H1 (cell line): ENCODE measurements around the gene PILRB. TPM values are rescaled to one million over a fixed set of nuclear protein-coding genes. Genes with fewer than 3 reads are reported as not detected.
"Not testable (repeated sequence)": the region's sequence is repeated elsewhere in the genome, so short reads cannot be mapped to it uniquely, and the experiment has no call there.

Source experiments
- CTCF ChIA-PET: fragments of 300-600 bp; sonication (Branson Sonifier 250); formaldehyde crosslinking; loops from one replicate; lab custom pipeline; 2021; ENCODE audit not compliant: partially characterized antibody; lab: Charles Lee
- POLR2A ChIA-PET: fragments of 300-600 bp; sonication (Branson Sonifier 250); formaldehyde crosslinking; loops from one replicate; lab custom pipeline; 2021; ENCODE audit warnings: inconsistent platforms; ENCODE audit not compliant: partially characterized antibody; lab: Charles Lee
- DNase-seq, 2 experiments: peaks; one replicate each; pipeline versions ENCODE4 v3.0.0 to v3.0.0-alpha.2; 2010 to 2022; ENCODE audit warnings: low spot score in 2 of 2, low read depth in 1 of 2, mixed read lengths in 1 of 2
- FAIRE-seq: peaks from 2 replicates; lab custom pipeline; 2011; peaks lifted over from hg19 to GRCh38; lab: Jason Lieb, UNC
- H2AFZ ChIP-seq: 2 replicates; pipeline ENCODE4 v1.8.1; 2012; ENCODE audit warnings: low read length, inconsistent platforms
- H2AK5ac ChIP-seq: 2 replicates; pipeline ENCODE4 v1.6.1; 2013; ENCODE audit warnings: low read depth, low read length
- H2BK120ac ChIP-seq: replicated peaks from 2 replicates; pipeline ENCODE3; 2013; ENCODE audit warnings: low read depth, low read length, inconsistent platforms
- H2BK12ac ChIP-seq: 2 replicates; pipeline ENCODE4 v1.6.1; 2013; ENCODE audit warnings: low read depth, low read length
- H2BK15ac ChIP-seq: 2 replicates; pipeline ENCODE4 v1.6.1; 2013; ENCODE audit warnings: low read length
- H2BK20ac ChIP-seq: 2 replicates; pipeline ENCODE4 v1.6.1; 2013; ENCODE audit warnings: low read length
- H2BK5ac ChIP-seq: 2 replicates; pipeline ENCODE4 v1.6.1; 2013; ENCODE audit warnings: low read depth, low read length
- H3K14ac ChIP-seq: 2 replicates; pipeline ENCODE4 v1.6.1; 2013; ENCODE audit warnings: inconsistent platforms; ENCODE audit not compliant: insufficient read length
- H3K18ac ChIP-seq: 2 replicates; pipeline ENCODE4 v1.6.1; 2013; ENCODE audit warnings: low read length; ENCODE audit errors: extremely low read depth
- H3K23ac ChIP-seq: 2 replicates; pipeline ENCODE4 v1.6.1; 2013; ENCODE audit warnings: inconsistent platforms; ENCODE audit not compliant: insufficient read length
- H3K23me2 ChIP-seq: 2 replicates; pipeline ENCODE4 v1.6.1; 2013; ENCODE audit warnings: low read depth, low read length
- H3K27ac ChIP-seq: 2 replicates; pipeline ENCODE4 v1.6.1; 2011; ENCODE audit warnings: low read depth, low read length, inconsistent platforms
- H3K27me3 ChIP-seq, 4 experiments: replicated peaks in 1 of 4; 1 replicate in 1 of 4; 2 replicates in 3 of 4; pipeline versions ENCODE4 v1.6.1 to v1.8.1; 2011 to 2013; ENCODE audit warnings: low read length in 3 of 4, mild to moderate bottlenecking in 3 of 4, inconsistent platforms in 2 of 4, mixed read lengths in 2 of 4, moderate library complexity in 1 of 4; ENCODE audit not compliant: control insufficient read depth in 3 of 4, insufficient read depth in 3 of 4; ENCODE audit errors: extremely low read depth in 1 of 4
- H3K36me3 ChIP-seq, 4 experiments: 2 replicates each; pipeline versions ENCODE4 v1.6.1 to v1.8.1; 2011 to 2013; ENCODE audit warnings: mild to moderate bottlenecking in 4 of 4, low read length in 3 of 4, moderate library complexity in 2 of 4, control low read depth in 1 of 4, inconsistent platforms in 1 of 4; ENCODE audit not compliant: insufficient read depth in 4 of 4, control insufficient read depth in 2 of 4
- H3K4ac ChIP-seq: replicated peaks from 2 replicates; pipeline ENCODE3; 2013; ENCODE audit warnings: low read length, low read depth, mixed read lengths, inconsistent platforms; ENCODE audit not compliant: insufficient read length
- H3K4me1 ChIP-seq, 4 experiments: replicated peaks in 1 of 4; 1 replicate in 1 of 4; 2 replicates in 3 of 4; pipeline versions ENCODE4 v1.6.1 to v1.8.1; 2011 to 2013; ENCODE audit warnings: low read length in 3 of 4, inconsistent platforms in 2 of 4, mixed read lengths in 1 of 4; ENCODE audit not compliant: insufficient read depth in 4 of 4, control insufficient read depth in 3 of 4
- H3K4me2 ChIP-seq, 2 experiments: 2 replicates each; pipeline versions ENCODE4 v1.6.1 to v1.8.1; 2011 to 2013; ENCODE audit warnings: low read depth in 2 of 2, low read length in 2 of 2, control low read depth in 1 of 2, inconsistent platforms in 1 of 2, mild to moderate bottlenecking in 1 of 2; ENCODE audit not compliant: insufficient read depth in 1 of 2
- H3K4me3 ChIP-seq, 4 experiments: fragments of 200-600, 300-600 bp in 1 of 4; sonication (generic), shearing (Covaris generic), sonication (Bioruptor Twin) in 1 of 4; 2 replicates each; pipeline versions ENCODE4 v1.5.1 to v1.8.1; 2011 to 2016; ENCODE audit warnings: low read length in 4 of 4, low read depth in 3 of 4, control low read depth in 2 of 4, inconsistent platforms in 2 of 4, mild to moderate bottlenecking in 2 of 4, mixed read lengths in 1 of 4, moderate library complexity in 1 of 4; ENCODE audit not compliant: insufficient read depth in 2 of 4; ENCODE audit errors: extremely low read depth in 1 of 4
- H3K56ac ChIP-seq: replicated peaks from 2 replicates; pipeline ENCODE3; 2013; ENCODE audit warnings: low read depth, mild to moderate bottlenecking, mixed read lengths, low read length, inconsistent platforms; ENCODE audit not compliant: insufficient read length
- H3K79me1 ChIP-seq: 2 replicates; pipeline ENCODE4 v1.6.1; 2013; ENCODE audit warnings: low read depth, low read length, control low read depth
- H3K79me2 ChIP-seq, 2 experiments: 2 replicates each; pipeline versions ENCODE4 v1.6.1 to v1.8.1; 2012 to 2013; ENCODE audit warnings: low read length in 2 of 2, mild to moderate bottlenecking in 2 of 2, inconsistent platforms in 1 of 2; ENCODE audit not compliant: insufficient read depth in 2 of 2, control insufficient read depth in 1 of 2
- H3K9ac ChIP-seq, 4 experiments: replicated peaks in 1 of 4; 1 replicate in 1 of 4; 2 replicates in 3 of 4; pipeline versions ENCODE4 v1.6.1 to v1.8.1; 2011 to 2013; ENCODE audit warnings: low read depth in 3 of 4, low read length in 3 of 4, control low read depth in 2 of 4, mild to moderate bottlenecking in 2 of 4, moderate library complexity in 2 of 4, inconsistent platforms in 1 of 4; ENCODE audit errors: extremely low read depth in 1 of 4
- H3K9me3 ChIP-seq, 2 experiments: 2 replicates each; pipeline versions ENCODE4 v1.6.1 to v1.8.1; 2012 to 2013; ENCODE audit warnings: mild to moderate bottlenecking in 2 of 2, moderate library complexity in 2 of 2, control low read depth in 1 of 2, inconsistent platforms in 1 of 2, low read depth in 1 of 2, low read length in 1 of 2, mixed read lengths in 1 of 2; ENCODE audit not compliant: insufficient read depth in 2 of 2
- H4K20me1 ChIP-seq, 2 experiments: replicated peaks in 1 of 2; 2 replicates each; pipeline versions ENCODE3 to v1.8.1; 2011 to 2013; ENCODE audit warnings: inconsistent platforms in 2 of 2, low read length in 2 of 2, mild to moderate bottlenecking in 1 of 2; ENCODE audit not compliant: insufficient read depth in 2 of 2, control insufficient read depth in 1 of 2
- H4K5ac ChIP-seq: 2 replicates; pipeline ENCODE4 v1.6.1; 2013; ENCODE audit warnings: low read length, low read depth, mixed read lengths, inconsistent platforms; ENCODE audit not compliant: insufficient read length
- H4K8ac ChIP-seq: 2 replicates; pipeline ENCODE4 v1.8.0; 2013; ENCODE audit warnings: mild to moderate bottlenecking, moderate library complexity, low read length, inconsistent platforms; ENCODE audit not compliant: insufficient read depth; ENCODE audit errors: extremely low read depth
- H4K91ac ChIP-seq: replicated peaks from 2 replicates; pipeline ENCODE3; 2013; ENCODE audit warnings: low read length, mixed read lengths, inconsistent platforms; ENCODE audit not compliant: insufficient read length
- WGBS, 2 experiments: shearing (Covaris generic) in 1 of 2; methylation state at CpG; one replicate each; pipeline versions ENCODE4 v1.1.6 to v1.1.7; 2013 to 2015; ENCODE audit warnings: low lambda C conversion rate in 2 of 2, mixed read lengths in 2 of 2, inconsistent platforms in 1 of 2, low coverage in 1 of 2, missing lambda C conversion rate in 1 of 2; ENCODE audit not compliant: insufficient replicate concordance in 2 of 2, insufficient coverage in 1 of 2, insufficient read length in 1 of 2; ENCODE audit errors: extremely low coverage in 1 of 2, missing lambda C conversion rate in 1 of 2; 5-methylcytosine and 5-hydroxymethylcytosine counted together
- polyA plus RNA-seq, 7 experiments: library from polyadenylated mRNA; depleted of rRNA in 3 of 7; stranded (reverse) in 5 of 7; unstranded in 2 of 7; fragments of >200 nt in 5 of 7; fragments of 200-250 nt in 2 of 7; gene quantifications; 1 replicate in 5 of 7; 2 replicates in 1 of 7; 4 replicates in 1 of 7; pipeline versions ENCODE4 v1.2.1 to v1.2.3, GENCODE V29; 2011 to 2013; ENCODE audit warnings: missing spikeins in 2 of 7, mixed read lengths in 2 of 7
- total RNA-seq: library from RNA; stranded (reverse); fragmentation: NEBNext Ultra II Directional; extraction: Animal tissue kit (Norgen Biotek cat#: 25700); gene quantifications from 2 replicates; pipeline ENCODE4 v1.2.1, GENCODE V29; 2021

Gene PILRB
- total and polyA plus RNA-seq, 2 of the 8 experiments (the other 6 are each of a cell fraction or from before 2014, with no cell fraction given): 32.2 to 49.9 TPM

GRCh38 chr7:100341286-100341685 is 16.6 kb upstream of the PILRB start:
- H3K79me2 ChIP-seq, H3K23ac ChIP-seq, H3K27ac ChIP-seq, H3K27me3 ChIP-seq, H3K18ac ChIP-seq, POLR2A ChIA-PET, H2BK20ac ChIP-seq, H2BK120ac ChIP-seq, DNase-seq, H2BK12ac ChIP-seq, H4K91ac ChIP-seq, H3K9me3 ChIP-seq, H3K9ac ChIP-seq, H3K4ac ChIP-seq, H3K56ac ChIP-seq, H4K20me1 ChIP-seq, H3K79me1 ChIP-seq, H3K4me2 ChIP-seq, H2AK5ac ChIP-seq, H4K8ac ChIP-seq, H3K14ac ChIP-seq, CTCF ChIA-PET, H4K5ac ChIP-seq, H2AFZ ChIP-seq, H2BK15ac ChIP-seq, H3K4me3 ChIP-seq, H2BK5ac ChIP-seq, FAIRE-seq, H3K4me1 ChIP-seq, H3K23me2 ChIP-seq: not testable (repeated sequence)
- WGBS, 2 experiments: 76% methylated on average over 6 of the region's 6 CpGs; no CpG with 5 or more reads in 1 of the 2 experiments
- H3K36me3 ChIP-seq: peaks cover 0 to 26% (median 11%) of the 10 kb centered on the region in 4 experiments; a peak in 6 of 8 replicates
